Measurements from ENCODE around the gene RBP4.

The RBP4 gene

GRCh38 chr10:93595378-93596161 lies 5.5 kb downstream of the RBP4 start:
- DNase-seq = no peak

- DNase-seq = no peak
Observed at GRCh38 chr10:93594518-93594917, 6.5 kb downstream of the RBP4 start.

- no peak for DNase-seq
Observed at GRCh38 chr10:93593749-93594148, 7.3 kb downstream of the RBP4 start.

- no peak for DNase-seq
Observed at GRCh38 chr10:93593254-93593653, 7.8 kb downstream of the RBP4 start.

- no peak for DNase-seq
Observed at GRCh38 chr10:93591065-93591808, 9.8 kb downstream of the RBP4 start.

GRCh38 chr10:93590638-93591037 lies 10.4 kb downstream of the RBP4 start:
- DNase-seq = no peak

- DNase-seq = no peak
Observed at GRCh38 chr10:93589648-93590562, 11.1 kb downstream of the RBP4 start.

- no peak for DNase-seq
Observed at GRCh38 chr10:93584445-93584844, 16.6 kb downstream of the RBP4 start.

GRCh38 chr10:93580828-93581227 lies 20.2 kb downstream of the RBP4 start:
- no peak for DNase-seq

GRCh38 chr10:93579985-93580711 lies 20.9 kb downstream of the RBP4 start:
- no peak for DNase-seq

- no peak for DNase-seq
Observed at GRCh38 chr10:93579089-93579488, 21.9 kb downstream of the RBP4 start.

- no peak for DNase-seq
Observed at GRCh38 chr10:93577565-93577964, 23.5 kb downstream of the RBP4 start.

- DNase-seq = no peak
Observed at GRCh38 chr10:93576888-93577287, 24.1 kb downstream of the RBP4 start.

GRCh38 chr10:93573924-93574323 lies 27.1 kb downstream of the RBP4 start:
- no peak for DNase-seq

GRCh38 chr10:93573051-93573909 lies 27.8 kb downstream of the RBP4 start:
- DNase-seq = no peak

- no peak for DNase-seq
Observed at GRCh38 chr10:93572606-93573005, 28.4 kb downstream of the RBP4 start.

GRCh38 chr10:93570383-93570782 lies 30.7 kb downstream of the RBP4 start:
- no peak for DNase-seq

- no peak for DNase-seq
Observed at GRCh38 chr10:93568105-93568390, 33.0 kb downstream of the RBP4 start.

- no peak for DNase-seq
Observed at GRCh38 chr10:93567277-93568104, 33.5 kb downstream of the RBP4 start.

- peak; percentile 25 for DNase-seq
Observed at GRCh38 chr10:93566435-93567276, 34.4 kb downstream of the RBP4 start, which contains the start of gene FFAR4. FFAR4 (plus strand) TSS chr10:93566665; CDS start chr10:93566721, 56 bp downstream.
